AG09319 (cell line): ENCODE results near the gene YTHDC2.

Experiments used
- DNase-seq: peaks from one replicate; pipeline ENCODE4 v3.0.0-alpha.2; 2010; ENCODE audit warnings: low read depth; ENCODE audit errors: extremely low read depth
- TF ChIP-seq, protein P1 (sequence below): IDR thresholded peaks from 2 replicates; pipeline ENCODE4 v1.5.1; 2011; ENCODE audit warnings: low read depth, mild to moderate bottlenecking, inconsistent platforms, low read length, moderate library complexity

YTHDC2 gene

DNA sequence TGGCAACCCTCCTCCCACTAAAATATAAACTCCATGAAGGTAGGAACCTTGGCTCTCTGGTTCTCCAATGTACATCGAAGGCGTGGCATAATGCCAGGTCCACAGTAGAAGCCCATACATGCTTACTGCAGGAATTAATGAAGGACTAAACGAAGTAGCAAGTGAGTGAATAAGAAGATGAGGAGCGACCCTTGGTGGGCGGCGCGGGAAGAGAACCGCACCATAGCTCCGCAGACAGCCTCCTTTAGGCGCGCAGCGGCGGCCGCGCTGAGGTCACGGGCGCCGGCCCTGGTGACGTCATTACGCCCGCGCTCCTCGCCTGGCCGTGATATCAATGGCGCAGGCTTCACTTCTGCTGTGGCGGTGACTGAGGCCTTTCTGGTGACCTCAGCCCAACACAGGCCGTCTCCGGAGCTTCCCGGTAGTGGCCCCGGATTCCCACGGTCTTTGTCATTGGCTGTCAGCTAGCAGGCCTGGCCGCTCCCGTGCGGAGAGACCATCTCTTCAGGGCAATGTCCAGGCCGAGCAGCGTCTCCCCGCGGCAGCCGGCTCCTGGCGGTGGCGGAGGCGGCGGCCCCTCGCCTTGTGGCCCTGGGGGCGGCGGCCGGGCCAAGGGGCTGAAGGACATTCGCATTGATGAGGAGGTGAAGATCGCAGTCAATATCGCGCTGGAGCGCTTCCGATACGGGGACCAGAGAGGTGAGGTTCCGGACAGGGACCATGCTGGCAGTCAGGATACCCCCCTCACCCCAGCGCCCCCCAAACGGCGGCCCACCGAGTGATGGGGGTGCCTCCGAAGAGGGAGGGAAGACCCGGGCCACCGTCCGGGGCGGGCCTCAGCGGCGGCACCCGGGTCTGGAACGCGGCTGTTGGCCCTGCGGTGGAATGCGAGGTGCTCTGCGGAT, at the start of gene YTHDC2:
Gene YTHDC2 (plus strand): TSS at position 311 of the 905 bp plus-strand sequence. CDS start 202 bp downstream, at position 513.
- peak; percentile 41 for DNase-seq
- TF ChIP-seq, protein P1, sequence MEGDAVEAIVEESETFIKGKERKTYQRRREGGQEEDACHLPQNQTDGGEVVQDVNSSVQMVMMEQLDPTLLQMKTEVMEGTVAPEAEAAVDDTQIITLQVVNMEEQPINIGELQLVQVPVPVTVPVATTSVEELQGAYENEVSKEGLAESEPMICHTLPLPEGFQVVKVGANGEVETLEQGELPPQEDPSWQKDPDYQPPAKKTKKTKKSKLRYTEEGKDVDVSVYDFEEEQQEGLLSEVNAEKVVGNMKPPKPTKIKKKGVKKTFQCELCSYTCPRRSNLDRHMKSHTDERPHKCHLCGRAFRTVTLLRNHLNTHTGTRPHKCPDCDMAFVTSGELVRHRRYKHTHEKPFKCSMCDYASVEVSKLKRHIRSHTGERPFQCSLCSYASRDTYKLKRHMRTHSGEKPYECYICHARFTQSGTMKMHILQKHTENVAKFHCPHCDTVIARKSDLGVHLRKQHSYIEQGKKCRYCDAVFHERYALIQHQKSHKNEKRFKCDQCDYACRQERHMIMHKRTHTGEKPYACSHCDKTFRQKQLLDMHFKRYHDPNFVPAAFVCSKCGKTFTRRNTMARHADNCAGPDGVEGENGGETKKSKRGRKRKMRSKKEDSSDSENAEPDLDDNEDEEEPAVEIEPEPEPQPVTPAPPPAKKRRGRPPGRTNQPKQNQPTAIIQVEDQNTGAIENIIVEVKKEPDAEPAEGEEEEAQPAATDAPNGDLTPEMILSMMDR = peak; percentile 29

DNA sequence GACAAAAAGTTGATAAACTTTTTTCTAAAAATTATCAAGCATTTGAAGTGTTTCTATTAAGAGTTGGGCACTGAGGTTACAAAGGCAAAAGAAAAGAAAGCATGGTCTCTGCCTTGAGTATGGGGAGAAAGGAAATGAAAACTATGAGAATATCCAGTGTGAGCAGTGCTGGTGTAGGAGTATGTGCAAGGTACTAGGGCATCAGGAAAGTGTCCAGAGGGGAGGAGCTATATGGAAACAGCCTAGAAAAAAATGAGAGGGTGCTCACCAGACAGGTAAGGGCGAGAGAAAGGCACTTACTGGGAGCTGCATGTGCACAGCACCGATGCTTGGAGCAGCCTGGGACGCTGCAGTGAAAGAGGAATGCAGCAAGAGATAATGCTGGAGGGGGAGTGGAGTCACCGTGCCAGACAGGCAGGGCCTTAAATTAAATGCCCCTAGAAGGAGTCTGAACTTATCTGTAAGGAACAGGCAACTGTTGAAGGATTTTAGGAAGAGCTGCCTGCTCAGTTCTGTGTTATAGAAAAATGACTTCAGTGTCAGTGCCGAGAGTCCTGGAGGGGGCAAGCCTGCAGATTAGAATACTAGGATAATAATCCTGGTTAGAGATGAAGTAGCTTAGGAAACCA, 39.3 kb upstream of the YTHDC2 start:
- no peak for DNase-seq

DNA sequence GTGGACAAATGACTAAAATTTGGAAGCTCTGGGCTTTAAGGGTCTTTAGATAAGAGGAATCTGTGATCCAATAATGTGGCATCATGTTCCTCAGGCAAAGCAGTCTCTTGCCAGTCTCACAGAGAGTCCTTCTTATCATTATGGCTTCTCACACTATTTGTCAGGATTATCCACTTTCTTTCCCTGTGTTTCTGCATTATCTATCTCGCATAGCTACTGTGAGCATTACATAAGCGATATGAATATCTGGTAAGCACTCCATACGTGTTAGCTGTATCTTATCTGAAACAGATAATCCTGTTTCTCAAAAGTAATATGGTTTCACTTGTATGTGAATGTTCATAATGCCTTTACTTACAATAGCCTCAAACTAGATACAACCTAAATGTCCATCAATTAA, 34.8 kb upstream of the YTHDC2 start:
- DNase-seq = no peak
- TF ChIP-seq, protein P1 = no peak

More for the DNA sequence above, 39.3 kb upstream of the YTHDC2 start:
- TF ChIP-seq, protein P1 = no peak

DNA sequence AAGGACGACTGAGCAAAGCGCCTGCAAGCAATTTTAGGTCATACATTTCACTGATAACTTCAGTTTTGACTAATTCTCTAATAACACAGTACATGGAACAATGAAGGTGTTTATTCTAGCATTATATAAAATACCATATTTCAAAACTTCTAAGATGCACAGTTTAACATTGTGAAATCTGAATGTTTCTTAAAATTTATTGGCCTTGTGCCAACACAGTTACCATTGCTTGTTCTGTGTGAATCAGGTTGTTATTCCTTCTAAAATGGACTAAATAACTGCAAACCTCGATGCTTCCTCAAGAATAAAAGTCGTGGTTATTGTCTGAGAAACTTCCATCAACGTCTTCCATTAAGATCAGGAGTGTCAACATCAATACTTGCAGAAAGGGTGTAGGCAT, 33.3 kb upstream of the YTHDC2 start:
- TF ChIP-seq, protein P1 = no peak

DNA sequence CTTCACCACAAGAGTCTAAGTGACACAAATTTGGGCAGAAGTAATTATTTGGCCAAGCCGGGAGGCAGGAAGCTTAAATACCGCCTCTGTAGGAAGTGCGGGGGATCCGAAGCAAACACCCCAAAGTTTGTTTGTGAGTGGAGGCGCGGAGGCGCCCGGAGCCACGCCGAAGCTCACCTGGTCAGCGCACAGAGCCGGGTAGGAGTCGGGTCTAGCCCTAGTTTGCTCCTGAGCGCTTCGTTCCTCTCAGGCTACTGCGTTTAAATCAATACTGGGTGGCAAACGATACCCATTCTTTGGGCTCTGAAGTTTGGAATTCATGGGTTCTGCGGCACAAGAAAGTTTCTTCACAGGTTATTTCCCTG, 26.1 kb upstream of the YTHDC2 start:
- DNase-seq = no peak
- TF ChIP-seq, protein P1 = no peak

More for the DNA sequence above, 33.3 kb upstream of the YTHDC2 start:
- DNase-seq = no peak

DNA sequence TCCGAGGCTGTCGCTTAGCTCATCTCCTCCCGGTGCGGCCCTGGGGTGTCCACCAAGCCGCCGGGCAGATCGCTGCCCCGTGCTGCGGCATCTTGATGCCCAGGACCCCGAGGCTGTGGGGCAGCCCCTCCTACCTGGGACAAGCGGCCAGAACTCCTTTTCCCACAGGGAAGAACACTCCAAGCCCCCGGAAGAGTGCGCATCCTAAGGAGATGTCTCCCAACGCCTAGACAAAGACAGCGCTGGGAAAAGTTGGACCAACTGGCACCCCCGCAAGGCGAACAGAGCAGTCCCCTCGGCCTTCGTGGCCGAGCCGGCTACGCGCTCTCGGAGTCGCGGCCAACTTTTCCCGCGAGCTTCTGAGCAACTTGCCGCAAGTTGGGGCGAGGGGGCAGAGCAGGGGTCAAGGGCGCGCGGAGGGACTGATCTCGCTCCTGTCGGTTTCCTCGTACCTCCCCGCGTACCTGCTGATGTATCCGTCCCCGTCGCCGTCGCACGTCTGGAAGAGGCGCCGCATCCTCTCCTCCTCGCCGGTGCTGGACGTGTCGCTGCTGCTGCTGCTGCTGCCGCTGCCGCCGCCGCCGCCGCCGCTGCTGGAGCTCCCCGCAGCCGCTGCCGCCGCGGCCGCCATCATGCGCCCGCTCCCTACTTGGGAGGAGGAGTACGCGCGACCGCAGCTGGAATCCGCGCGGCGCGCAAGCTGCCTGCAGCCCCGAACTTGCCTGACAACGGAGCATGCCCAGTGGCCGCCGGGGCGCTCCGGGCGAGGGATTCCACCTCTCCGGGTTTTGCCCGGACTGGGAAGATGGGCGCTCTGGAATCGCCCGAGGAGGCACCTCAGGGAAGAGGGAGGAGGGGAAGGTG, 25.5 kb upstream of the YTHDC2 start, which contains the start of gene MCC:
Gene MCC (minus strand): TSS at position 673 of the 864 bp plus-strand sequence.
- TF ChIP-seq, protein P1 = no peak
- peak; percentile 82 for DNase-seq
